HG03039 (cell line): Measurements from ENCODE around the gene ACSF2.

Experiments used
- ATAC-seq: cut with Tn5 transposase; IDR thresholded peaks from one replicate; pipeline ENCODE4 v1.9.1; 2021; ENCODE audit warnings: mild to moderate bottlenecking, moderate library complexity; ENCODE audit not compliant: unreplicated experiment

The ACSF2 gene

GRCh38 chr17:50437409-50437808 lies 11.4 kb downstream of the ACSF2 start:
- no peak for ATAC-seq

GRCh38 chr17:50439008-50439407 lies 13.0 kb downstream of the ACSF2 start:
- no peak for ATAC-seq

- no peak for ATAC-seq
Measured at GRCh38 chr17:50440172-50440837, 14.3 kb downstream of the ACSF2 start.

- ATAC-seq: no peak
Measured at GRCh38 chr17:50440838-50441829, 15.1 kb downstream of the ACSF2 start.

- ATAC-seq: no peak
Measured at GRCh38 chr17:50443505-50443974, 17.5 kb downstream of the ACSF2 start.

GRCh38 chr17:50444841-50445715 lies 19.1 kb downstream of the ACSF2 start:
- ATAC-seq: no peak

- no peak for ATAC-seq
Measured at GRCh38 chr17:50445730-50446325, 19.8 kb downstream of the ACSF2 start.

GRCh38 chr17:50447870-50448595 lies 22.0 kb downstream of the ACSF2 start:
- ATAC-seq: no peak

- no peak for ATAC-seq
Measured at GRCh38 chr17:50448643-50449042, 22.6 kb downstream of the ACSF2 start.

- ATAC-seq: no peak
Measured at GRCh38 chr17:50451943-50452629, 26.1 kb downstream of the ACSF2 start.

GRCh38 chr17:50452630-50453300 lies 26.7 kb downstream of the ACSF2 start:
- no peak for ATAC-seq

- no peak for ATAC-seq
Measured at GRCh38 chr17:50453901-50454300, 27.9 kb downstream of the ACSF2 start.

- ATAC-seq: no peak
Measured at GRCh38 chr17:50457621-50458020, 31.6 kb downstream of the ACSF2 start.

- ATAC-seq: no peak
Measured at GRCh38 chr17:50458270-50458669, 32.3 kb downstream of the ACSF2 start.

GRCh38 chr17:50458701-50459676 lies 33.0 kb downstream of the ACSF2 start:
- ATAC-seq: no peak

GRCh38 chr17:50459756-50460155 lies 33.7 kb downstream of the ACSF2 start:
- no peak for ATAC-seq

- no peak for ATAC-seq
Measured at GRCh38 chr17:50460831-50461526, 35.0 kb downstream of the ACSF2 start.
